ENCODE data around the gene PEX5L. TPM values are rescaled to one million over a fixed set of nuclear protein-coding genes. Genes with fewer than 3 reads are reported as not detected.

PEX5L gene
- total RNA-seq, 1 experiment from 2014 or later: 0.47 TPM

- H3K27ac Mint-ChIP-seq (ENCODE audit: low read depth, unreplicated experiment): no peak overlapping the region
- H3K4me1 Mint-ChIP-seq (ENCODE audit: insufficient read depth, unreplicated experiment): no peaks in the 10 kb centered on the region
- POLR2A ChIA-PET: no interaction called here
- TF ChIP-seq, protein P1, sequence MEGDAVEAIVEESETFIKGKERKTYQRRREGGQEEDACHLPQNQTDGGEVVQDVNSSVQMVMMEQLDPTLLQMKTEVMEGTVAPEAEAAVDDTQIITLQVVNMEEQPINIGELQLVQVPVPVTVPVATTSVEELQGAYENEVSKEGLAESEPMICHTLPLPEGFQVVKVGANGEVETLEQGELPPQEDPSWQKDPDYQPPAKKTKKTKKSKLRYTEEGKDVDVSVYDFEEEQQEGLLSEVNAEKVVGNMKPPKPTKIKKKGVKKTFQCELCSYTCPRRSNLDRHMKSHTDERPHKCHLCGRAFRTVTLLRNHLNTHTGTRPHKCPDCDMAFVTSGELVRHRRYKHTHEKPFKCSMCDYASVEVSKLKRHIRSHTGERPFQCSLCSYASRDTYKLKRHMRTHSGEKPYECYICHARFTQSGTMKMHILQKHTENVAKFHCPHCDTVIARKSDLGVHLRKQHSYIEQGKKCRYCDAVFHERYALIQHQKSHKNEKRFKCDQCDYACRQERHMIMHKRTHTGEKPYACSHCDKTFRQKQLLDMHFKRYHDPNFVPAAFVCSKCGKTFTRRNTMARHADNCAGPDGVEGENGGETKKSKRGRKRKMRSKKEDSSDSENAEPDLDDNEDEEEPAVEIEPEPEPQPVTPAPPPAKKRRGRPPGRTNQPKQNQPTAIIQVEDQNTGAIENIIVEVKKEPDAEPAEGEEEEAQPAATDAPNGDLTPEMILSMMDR (IDR thresholded peaks at IDR 0.05; ENCODE audit: unreplicated experiment): no peak
- CTCF ChIA-PET: interaction anchor here (0.6 to 1.7 kb wide), 4 partner anchors 10 to 274 kb away, joined by 3 to 5 read pairs (median 3); no protein-coding TSS in a partner anchor
- no peaks in the 10 kb centered on the region for H3K36me3 Mint-ChIP-seq (ENCODE audit: insufficient read depth, unreplicated experiment)
- no peak overlapping the region for H3K4me3 Mint-ChIP-seq (ENCODE audit: unreplicated experiment)
- no peaks in the 10 kb centered on the region for H3K9me3 Mint-ChIP-seq (ENCODE audit: unreplicated experiment)
- no peaks in the 10 kb centered on the region for H3K27me3 Mint-ChIP-seq (ENCODE audit: insufficient read depth, unreplicated experiment)
- BruUV-seq (replicated peaks): no TSS peak
- intact Hi-C loops (cut with micrococcal nuclease): loop anchor here (5.0 kb wide), 1 partner anchor 160 kb away; no protein-coding TSS in a partner anchor
- no peak for DNase-seq (ENCODE audit: unreplicated experiment)
Observed at GRCh38 chr3:179927191-179927590, 109.5 kb downstream of the PEX5L start.

DNA sequence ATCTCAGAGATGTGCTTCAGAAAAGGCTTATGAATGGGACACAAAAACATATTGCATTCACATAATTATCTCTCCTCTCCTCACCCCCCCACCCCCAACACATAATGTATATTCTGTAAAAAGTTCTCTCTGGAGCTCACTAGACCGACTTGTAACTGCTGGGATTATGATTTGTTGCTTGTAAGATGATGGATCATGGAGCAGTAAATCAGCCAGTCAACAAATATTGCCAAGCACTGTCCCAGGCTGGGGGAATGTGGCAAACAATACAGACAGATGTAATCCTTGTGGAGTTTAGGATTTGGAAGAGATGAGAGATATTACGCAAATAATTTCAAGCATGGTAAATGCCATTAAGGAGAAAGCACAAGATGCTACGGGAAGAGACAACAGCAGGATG is 114.8 kb downstream of the PEX5L start:
- ChIA-PET CTCF (interaction anchor here (0.6 to 1.4 kb wide), 2 partner anchors 11 to 673 kb away, joined by 3 to 4 read pairs; no protein-coding TSS in a partner anchor), POLR2A (no interaction called here)
- no peak for DNase-seq (ENCODE audit: unreplicated experiment)
- H3K4me3 Mint-ChIP-seq (ENCODE audit: unreplicated experiment): no peak overlapping the region
- H3K36me3 Mint-ChIP-seq (ENCODE audit: insufficient read depth, unreplicated experiment): no peaks in the 10 kb centered on the region
- no peaks in the 10 kb centered on the region for H3K27me3 Mint-ChIP-seq (ENCODE audit: insufficient read depth, unreplicated experiment)
- H3K9me3 Mint-ChIP-seq (ENCODE audit: unreplicated experiment): no peaks in the 10 kb centered on the region
- H3K27ac Mint-ChIP-seq (ENCODE audit: low read depth, unreplicated experiment): no peak overlapping the region
- TF ChIP-seq, protein P1 (IDR thresholded peaks at IDR 0.05; ENCODE audit: unreplicated experiment): no peak
- intact Hi-C loops (cut with micrococcal nuclease): no loop called here
- no TSS peak for BruUV-seq (replicated peaks)
- H3K4me1 Mint-ChIP-seq (ENCODE audit: insufficient read depth, unreplicated experiment): no peaks in the 10 kb centered on the region

GRCh38 chr3:179921500-179921899 is 115.2 kb downstream of the PEX5L start:
- H3K4me1 Mint-ChIP-seq (ENCODE audit: insufficient read depth, unreplicated experiment): no peaks in the 10 kb centered on the region
- CTCF ChIA-PET: interaction anchor here (0.6 to 1.4 kb wide), 3 partner anchors 12 to 674 kb away, joined by 3 to 4 read pairs (median 3); no protein-coding TSS in a partner anchor
- H3K9me3 Mint-ChIP-seq (ENCODE audit: unreplicated experiment): no peaks in the 10 kb centered on the region
- no peak overlapping the region for H3K4me3 Mint-ChIP-seq (ENCODE audit: unreplicated experiment)
- H3K27ac Mint-ChIP-seq (ENCODE audit: low read depth, unreplicated experiment): no peak overlapping the region
- no peaks in the 10 kb centered on the region for H3K27me3 Mint-ChIP-seq (ENCODE audit: insufficient read depth, unreplicated experiment)
- no peaks in the 10 kb centered on the region for H3K36me3 Mint-ChIP-seq (ENCODE audit: insufficient read depth, unreplicated experiment)
- BruUV-seq (replicated peaks): no TSS peak
- no peak for DNase-seq (ENCODE audit: unreplicated experiment)
- intact Hi-C loops (cut with micrococcal nuclease): no loop called here
- TF ChIP-seq, protein P1 (IDR thresholded peaks at IDR 0.05; ENCODE audit: unreplicated experiment): no peak
- POLR2A ChIA-PET: no interaction called here

DNA sequence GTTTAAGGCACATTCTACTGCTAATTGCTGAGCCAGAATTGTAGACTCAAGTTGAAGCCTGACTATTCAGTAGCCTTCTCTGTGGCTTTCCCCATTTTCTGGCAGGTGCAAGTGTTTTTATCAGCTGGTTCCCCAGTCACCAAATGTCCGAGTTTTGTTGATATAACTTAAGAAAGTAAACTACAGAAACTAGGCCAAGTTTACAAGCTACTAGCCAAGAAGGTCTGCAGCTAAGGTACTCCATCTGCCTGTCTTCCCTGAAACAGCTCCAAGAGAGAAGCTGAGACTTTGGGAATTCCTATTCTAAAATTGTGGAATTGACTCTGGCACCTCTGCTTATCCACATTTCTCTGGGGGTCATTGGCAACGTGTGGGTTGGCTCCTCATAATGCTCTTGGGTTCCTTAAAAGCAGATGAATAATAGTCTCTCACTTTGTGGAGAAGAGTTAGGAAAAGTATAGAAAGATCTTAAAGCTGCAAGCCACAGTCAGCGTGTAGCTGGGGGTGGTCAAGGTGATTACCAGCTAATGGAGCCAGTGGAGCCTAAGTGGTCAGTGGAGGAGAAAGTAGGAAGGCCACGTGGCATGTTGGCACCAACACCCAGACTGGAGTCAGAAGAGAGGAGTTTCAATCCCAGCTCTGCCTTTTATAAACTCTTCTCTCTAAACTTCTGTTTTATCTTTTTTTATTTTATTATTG is 128.8 kb downstream of the PEX5L start:
- intact Hi-C loops (cut with micrococcal nuclease): no loop called here
- DNase-seq (ENCODE audit: unreplicated experiment): no peak
- no peaks in the 10 kb centered on the region for H3K4me1 Mint-ChIP-seq (ENCODE audit: insufficient read depth, unreplicated experiment)
- ChIA-PET POLR2A (no interaction called here), CTCF (interaction anchor here (0.8 kb wide), 1 partner anchor 96 kb away, joined by 3 read pairs; no protein-coding TSS in a partner anchor)
- no peak overlapping the region for H3K27ac Mint-ChIP-seq (ENCODE audit: low read depth, unreplicated experiment)
- no peaks in the 10 kb centered on the region for H3K9me3 Mint-ChIP-seq (ENCODE audit: unreplicated experiment)
- TF ChIP-seq, protein P1 (IDR thresholded peaks at IDR 0.05; ENCODE audit: unreplicated experiment): no peak
- BruUV-seq (replicated peaks): no TSS peak
- no peak overlapping the region for H3K4me3 Mint-ChIP-seq (ENCODE audit: unreplicated experiment)
- H3K36me3 Mint-ChIP-seq (ENCODE audit: insufficient read depth, unreplicated experiment): no peaks in the 10 kb centered on the region
- no peaks in the 10 kb centered on the region for H3K27me3 Mint-ChIP-seq (ENCODE audit: insufficient read depth, unreplicated experiment)

Data from MCF 10A (cell line).